Sigmoid colon (tissue), 4 donors: ENCODE results near the gene DNAH10.

Experiments
- CTCF ChIP-seq, 4 experiments: fragments of 450-650 bp in 3 of 4; fragments of 200-600 bp in 1 of 4; IDR thresholded peaks; one replicate each; pipeline ENCODE4 v1.5.1; 2016 to 2019; ENCODE audit warnings: antibody characterized with exemption in 4 of 4, mild to moderate bottlenecking in 3 of 4, moderate library complexity in 2 of 4
- EP300 ChIP-seq, 4 donors: sonication (generic); formaldehyde crosslinking; IDR thresholded peaks; one replicate each; pipeline ENCODE4 v1.6.1; 2017; ENCODE audit warnings: antibody characterized with exemption in 4 of 4
- POLR2A ChIP-seq, 2 donors: fragments of 450-650 bp; IDR thresholded peaks; one replicate each; pipeline ENCODE4 v1.6.1; 2016; ENCODE audit warnings: antibody characterized with exemption in 2 of 2, mild to moderate bottlenecking in 2 of 2, moderate library complexity in 2 of 2

- TF ChIP-seq CTCF (IDR thresholded peaks at IDR 0.05) = no peak
- TF ChIP-seq POLR2A (IDR thresholded peaks at IDR 0.05) = no peak
- no peak for TF ChIP-seq EP300 (IDR thresholded peaks at IDR 0.05)
Measured at GRCh38 chr12:123961585-123962345, 199.7 kb downstream of the DNAH10 start.
